Measurements from ENCODE around the gene TEF.

TEF gene, protein sequence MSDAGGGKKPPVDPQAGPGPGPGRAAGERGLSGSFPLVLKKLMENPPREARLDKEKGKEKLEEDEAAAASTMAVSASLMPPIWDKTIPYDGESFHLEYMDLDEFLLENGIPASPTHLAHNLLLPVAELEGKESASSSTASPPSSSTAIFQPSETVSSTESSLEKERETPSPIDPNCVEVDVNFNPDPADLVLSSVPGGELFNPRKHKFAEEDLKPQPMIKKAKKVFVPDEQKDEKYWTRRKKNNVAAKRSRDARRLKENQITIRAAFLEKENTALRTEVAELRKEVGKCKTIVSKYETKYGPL

DNA sequence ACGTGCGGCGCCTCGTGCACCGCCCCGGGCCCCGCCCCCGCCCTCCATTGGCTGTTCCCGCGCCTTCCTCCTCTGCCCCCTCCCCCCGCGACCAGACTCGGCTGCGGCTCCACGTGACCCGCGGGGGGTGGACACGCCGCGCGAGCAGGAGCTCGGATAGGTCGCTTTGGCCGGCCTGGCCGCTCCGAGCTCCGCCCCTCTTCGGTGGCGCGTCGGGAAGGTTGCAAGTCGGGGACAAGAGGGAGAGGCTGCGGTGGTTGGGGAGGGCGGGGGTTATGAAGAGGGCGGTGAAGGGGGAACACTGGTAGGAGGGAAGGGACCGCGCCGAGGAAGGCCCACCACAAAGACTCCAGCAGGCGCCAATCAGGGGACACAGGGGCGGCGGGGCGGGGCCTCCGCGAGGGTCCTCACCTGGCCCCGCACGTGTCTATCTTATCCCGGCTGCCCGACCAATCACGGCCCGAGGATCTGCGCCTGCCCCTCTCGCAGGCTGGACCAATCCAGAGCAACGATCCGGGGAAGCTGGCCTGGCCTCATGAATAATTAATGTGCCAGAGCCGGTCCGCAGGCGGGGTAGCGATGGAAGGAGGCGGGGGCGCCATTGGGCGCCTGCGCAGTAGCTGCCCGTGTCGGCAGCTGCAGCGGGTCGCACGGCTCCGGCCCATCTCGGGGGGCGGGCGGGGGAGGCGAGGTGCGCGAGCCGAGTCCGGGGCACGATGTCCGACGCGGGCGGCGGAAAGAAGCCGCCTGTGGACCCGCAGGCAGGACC lies at the start of gene TEF:
Gene TEF (plus strand): TSS at position 614 of the 769 bp plus-strand sequence. CDS start 103 bp downstream, at position 717.
- TF ChIP-seq, protein P1, sequence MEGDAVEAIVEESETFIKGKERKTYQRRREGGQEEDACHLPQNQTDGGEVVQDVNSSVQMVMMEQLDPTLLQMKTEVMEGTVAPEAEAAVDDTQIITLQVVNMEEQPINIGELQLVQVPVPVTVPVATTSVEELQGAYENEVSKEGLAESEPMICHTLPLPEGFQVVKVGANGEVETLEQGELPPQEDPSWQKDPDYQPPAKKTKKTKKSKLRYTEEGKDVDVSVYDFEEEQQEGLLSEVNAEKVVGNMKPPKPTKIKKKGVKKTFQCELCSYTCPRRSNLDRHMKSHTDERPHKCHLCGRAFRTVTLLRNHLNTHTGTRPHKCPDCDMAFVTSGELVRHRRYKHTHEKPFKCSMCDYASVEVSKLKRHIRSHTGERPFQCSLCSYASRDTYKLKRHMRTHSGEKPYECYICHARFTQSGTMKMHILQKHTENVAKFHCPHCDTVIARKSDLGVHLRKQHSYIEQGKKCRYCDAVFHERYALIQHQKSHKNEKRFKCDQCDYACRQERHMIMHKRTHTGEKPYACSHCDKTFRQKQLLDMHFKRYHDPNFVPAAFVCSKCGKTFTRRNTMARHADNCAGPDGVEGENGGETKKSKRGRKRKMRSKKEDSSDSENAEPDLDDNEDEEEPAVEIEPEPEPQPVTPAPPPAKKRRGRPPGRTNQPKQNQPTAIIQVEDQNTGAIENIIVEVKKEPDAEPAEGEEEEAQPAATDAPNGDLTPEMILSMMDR (IDR thresholded peaks at IDR 0.05): no peak
- H3K27ac ChIP-seq: peak within 1 kb of the TSS; percentile 96 to 100
- intact Hi-C loops (cut with DNase I; ENCODE audit: low total_unique reads): no loop called here

DNA sequence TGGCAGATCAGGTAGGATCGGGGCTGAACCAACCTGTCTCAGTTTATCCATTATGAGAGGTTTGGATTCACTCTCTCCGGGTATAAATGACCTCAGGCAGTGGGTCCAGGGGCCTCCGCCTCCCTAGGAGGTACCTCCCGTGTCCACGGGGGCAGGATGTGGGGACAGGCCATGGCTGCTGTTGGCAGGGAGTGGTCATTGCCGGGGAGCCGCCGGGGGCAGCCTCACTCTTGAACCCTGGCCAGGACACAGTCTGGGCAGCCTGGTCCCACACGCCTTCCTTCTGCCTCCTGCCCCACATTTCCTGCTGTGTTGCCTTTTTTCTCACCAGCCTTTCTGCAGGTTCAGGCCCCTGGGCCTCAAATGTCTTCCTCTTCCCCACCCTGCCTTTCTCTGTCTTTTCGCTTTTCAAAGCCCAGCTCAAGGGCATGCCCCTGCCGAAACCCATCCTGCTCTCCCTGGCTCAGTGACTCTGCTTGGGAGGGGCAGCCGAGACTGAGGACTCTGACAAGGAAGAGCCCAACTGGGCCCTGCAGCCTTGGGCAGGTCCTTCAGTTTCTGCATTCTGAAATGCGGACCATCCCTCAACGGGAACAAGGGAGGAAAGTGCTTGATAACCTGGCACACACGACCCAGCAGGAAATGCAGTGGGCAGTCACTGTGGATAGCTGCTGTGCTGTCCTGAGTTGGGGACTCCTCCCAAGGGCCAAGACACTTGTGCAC lies 49.4 kb upstream of the TEF start:
- TF ChIP-seq, protein P1 (IDR thresholded peaks at IDR 0.05): no peak
- H3K27ac ChIP-seq: no peak overlapping the region
- peaks cover 58 to 97% (median 72%) of the 10 kb centered on the region in 3 donors for H3K36me3 ChIP-seq
- no peak overlapping the region for H3K4me3 ChIP-seq
- no peaks in the 10 kb centered on the region for H3K9me3 ChIP-seq
- intact Hi-C loops (cut with DNase I; ENCODE audit: low total_unique reads): no loop called here
- no peaks in the 10 kb centered on the region for H3K27me3 ChIP-seq
- H3K4me1 ChIP-seq: no peaks in the 10 kb centered on the region
- DNase-seq: no peak

More for the DNA sequence above, at the start of gene TEF:
- peak; percentile 99 to 100 for DNase-seq
- H3K9me3 ChIP-seq: no peaks in the 10 kb centered on the region
- H3K4me3 ChIP-seq: peak within 1 kb of the TSS; percentile 75 to 98
- H3K4me1 ChIP-seq: peaks cover 0 to 29% (median 28%) of the 10 kb centered on the region in 4 donors
- no peaks in the 10 kb centered on the region for H3K27me3 ChIP-seq
- H3K36me3 ChIP-seq: peaks cover 0 to 7% (median 0%) of the 10 kb centered on the region in 3 donors

DNA sequence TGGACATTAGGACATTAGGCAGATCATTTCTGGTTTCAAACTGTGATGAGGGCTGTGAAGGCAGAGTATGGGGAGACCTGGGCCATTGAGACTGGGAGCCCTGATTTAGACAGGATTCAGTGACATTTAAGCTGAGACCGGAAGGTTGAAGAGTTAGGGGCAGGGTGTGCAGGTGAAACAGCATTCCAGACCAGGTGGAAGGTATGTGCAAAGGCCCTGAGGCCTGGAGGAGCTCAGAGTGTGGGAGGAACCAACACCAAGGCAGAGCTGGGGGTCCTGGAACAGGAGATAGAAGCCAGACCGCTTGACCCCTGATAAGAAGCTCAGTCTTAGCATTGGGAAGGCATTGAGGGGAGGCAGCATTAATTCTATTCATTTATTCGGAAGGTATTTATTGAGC lies 47.9 kb upstream of the TEF start:
- Histone ChIP-seq H3K9me3 (no peaks in the 10 kb centered on the region), H3K36me3 (peaks cover 47 to 98% (median 68%) of the 10 kb centered on the region in 3 donors), H3K4me3 (no peak overlapping the region), H3K4me1 (no peaks in the 10 kb centered on the region), H3K27ac (no peak overlapping the region), H3K27me3 (no peaks in the 10 kb centered on the region)
- intact Hi-C loops (cut with DNase I; ENCODE audit: low total_unique reads): no loop called here
- TF ChIP-seq, protein P1 (IDR thresholded peaks at IDR 0.05): no peak
- no peak for DNase-seq

DNA sequence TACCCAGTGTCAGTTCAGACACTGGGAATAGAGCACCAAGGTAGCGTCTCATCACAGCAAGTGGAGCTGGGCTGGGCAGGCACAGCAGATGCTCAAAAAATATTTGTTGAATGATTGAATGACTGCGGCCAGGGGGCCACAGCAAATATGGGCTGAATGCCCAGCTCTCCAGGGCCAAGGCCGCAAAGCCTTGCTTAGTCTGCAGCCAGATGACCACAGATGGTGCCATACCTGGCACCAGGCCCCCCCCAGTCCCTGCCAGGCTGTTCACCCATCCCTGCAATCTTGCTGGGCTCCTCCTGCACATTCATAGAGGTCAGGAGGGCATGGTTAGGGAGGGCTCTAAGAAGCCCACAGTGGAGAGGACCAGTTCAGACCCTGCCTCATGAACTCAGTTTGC lies 47.5 kb upstream of the TEF start:
- TF ChIP-seq, protein P1 (IDR thresholded peaks at IDR 0.05): no peak
- H3K27ac ChIP-seq: no peak overlapping the region
- no peak for DNase-seq
- intact Hi-C loops (cut with DNase I; ENCODE audit: low total_unique reads): no loop called here
- no peaks in the 10 kb centered on the region for H3K9me3 ChIP-seq
- peaks cover 43 to 99% (median 69%) of the 10 kb centered on the region in 3 donors for H3K36me3 ChIP-seq
- no peak overlapping the region for H3K4me3 ChIP-seq
- H3K27me3 ChIP-seq: no peaks in the 10 kb centered on the region
- H3K4me1 ChIP-seq: no peaks in the 10 kb centered on the region

DNA sequence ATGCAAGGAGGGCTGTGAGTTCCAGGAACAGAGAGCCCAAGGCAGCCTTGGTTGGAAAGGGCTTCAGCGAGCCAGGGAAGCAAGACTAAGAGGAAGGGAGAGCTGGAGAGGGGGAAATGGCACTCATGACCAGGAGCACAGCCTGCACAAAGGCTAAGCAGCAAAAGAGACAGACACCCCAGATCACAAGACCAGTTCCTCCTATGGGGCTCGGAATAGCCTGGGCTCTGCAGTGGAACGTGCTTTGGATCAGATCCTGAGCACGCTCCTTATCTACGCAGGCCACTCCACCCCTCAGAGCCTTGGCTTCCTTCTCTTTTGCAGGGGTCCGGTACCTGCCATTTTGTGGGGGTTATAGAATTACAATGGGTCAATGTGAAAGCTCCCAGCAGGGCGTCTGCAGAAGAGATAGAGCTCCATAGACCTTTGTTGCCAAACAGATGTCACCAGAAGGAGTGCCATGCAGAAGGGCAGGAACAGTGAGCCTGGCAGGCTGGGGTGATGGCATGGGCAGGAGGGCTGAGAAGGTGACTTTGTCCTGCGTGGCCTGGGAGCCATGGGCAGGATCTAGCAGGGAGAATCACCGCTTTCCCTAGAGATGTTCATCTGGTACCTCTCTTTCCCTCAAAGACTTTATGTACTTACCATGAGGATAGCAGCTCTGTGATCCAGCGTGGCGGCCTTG lies 46.6 kb upstream of the TEF start:
- H3K4me3 ChIP-seq: no peak overlapping the region
- TF ChIP-seq, protein P1 (IDR thresholded peaks at IDR 0.05): no peak
- H3K27me3 ChIP-seq: no peaks in the 10 kb centered on the region
- no peaks in the 10 kb centered on the region for H3K9me3 ChIP-seq
- no peaks in the 10 kb centered on the region for H3K4me1 ChIP-seq
- H3K27ac ChIP-seq: no peak overlapping the region
- peaks cover 37 to 99% (median 69%) of the 10 kb centered on the region in 3 donors for H3K36me3 ChIP-seq
- no peak for DNase-seq
- intact Hi-C loops (cut with DNase I; ENCODE audit: low total_unique reads): no loop called here

Data from tibial artery (tissue), 4 donors.